PC-9 (cell line): ENCODE results near the gene ZFX.

Source experiments
- EZH2 ChIP-seq: fragments of 200-600 bp; sonication (generic); IDR thresholded peaks from 2 replicates; pipeline ENCODE4 v1.8.0; 2017; ENCODE audit warnings: antibody characterized with exemption, low read depth
- TF ChIP-seq, protein P1 (sequence below): fragments of 200-600 bp; sonication (generic); conservative IDR thresholded peaks from 2 replicates; pipeline ENCODE4 v1.6.1; 2017; ENCODE audit warnings: mixed run types, antibody characterized with exemption, mild to moderate bottlenecking, moderate library complexity

DNA sequence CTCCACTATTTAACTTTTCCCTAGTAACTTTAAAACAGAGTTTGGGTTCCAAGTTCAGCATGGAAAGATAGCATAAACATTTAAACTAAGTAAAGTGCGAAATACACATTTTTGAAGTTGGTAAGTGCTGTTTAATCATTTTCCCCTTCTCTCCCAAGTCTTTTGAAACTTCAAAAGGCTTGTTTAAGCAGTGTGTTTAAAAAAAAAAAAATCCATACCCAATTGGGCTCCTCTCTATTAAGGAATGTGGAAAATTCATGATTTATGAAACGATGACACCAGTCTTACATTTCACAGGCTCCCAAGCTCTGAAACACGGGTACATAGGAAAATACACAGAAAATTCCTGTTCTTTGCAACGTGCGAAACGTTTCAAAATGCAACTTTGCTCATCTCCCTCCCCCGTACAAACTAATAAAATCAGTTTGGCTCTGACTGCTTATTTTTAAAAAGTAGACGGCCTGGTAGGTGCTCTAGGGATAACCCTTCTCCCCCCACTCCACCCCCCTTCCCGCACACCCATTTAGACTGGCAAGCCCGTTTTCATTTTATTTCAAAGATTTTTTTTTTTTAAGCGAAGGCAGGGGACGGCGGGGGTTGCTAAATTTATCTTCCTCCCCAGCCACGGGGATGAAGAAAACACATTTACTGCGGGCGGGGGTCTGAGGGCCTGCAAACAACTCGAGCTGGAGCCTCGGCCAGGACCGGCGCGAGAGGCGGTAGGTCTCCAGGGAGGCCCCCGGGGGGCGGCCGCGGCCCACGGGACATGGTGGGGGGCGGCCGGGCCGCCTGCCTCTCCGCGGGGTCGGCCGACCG, 786 bp upstream of the ZFX start:
- TF ChIP-seq, protein P1, sequence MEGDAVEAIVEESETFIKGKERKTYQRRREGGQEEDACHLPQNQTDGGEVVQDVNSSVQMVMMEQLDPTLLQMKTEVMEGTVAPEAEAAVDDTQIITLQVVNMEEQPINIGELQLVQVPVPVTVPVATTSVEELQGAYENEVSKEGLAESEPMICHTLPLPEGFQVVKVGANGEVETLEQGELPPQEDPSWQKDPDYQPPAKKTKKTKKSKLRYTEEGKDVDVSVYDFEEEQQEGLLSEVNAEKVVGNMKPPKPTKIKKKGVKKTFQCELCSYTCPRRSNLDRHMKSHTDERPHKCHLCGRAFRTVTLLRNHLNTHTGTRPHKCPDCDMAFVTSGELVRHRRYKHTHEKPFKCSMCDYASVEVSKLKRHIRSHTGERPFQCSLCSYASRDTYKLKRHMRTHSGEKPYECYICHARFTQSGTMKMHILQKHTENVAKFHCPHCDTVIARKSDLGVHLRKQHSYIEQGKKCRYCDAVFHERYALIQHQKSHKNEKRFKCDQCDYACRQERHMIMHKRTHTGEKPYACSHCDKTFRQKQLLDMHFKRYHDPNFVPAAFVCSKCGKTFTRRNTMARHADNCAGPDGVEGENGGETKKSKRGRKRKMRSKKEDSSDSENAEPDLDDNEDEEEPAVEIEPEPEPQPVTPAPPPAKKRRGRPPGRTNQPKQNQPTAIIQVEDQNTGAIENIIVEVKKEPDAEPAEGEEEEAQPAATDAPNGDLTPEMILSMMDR: no peak
- TF ChIP-seq EZH2: no peak
